Measurements from ENCODE around the gene DOCK2.

DNA sequence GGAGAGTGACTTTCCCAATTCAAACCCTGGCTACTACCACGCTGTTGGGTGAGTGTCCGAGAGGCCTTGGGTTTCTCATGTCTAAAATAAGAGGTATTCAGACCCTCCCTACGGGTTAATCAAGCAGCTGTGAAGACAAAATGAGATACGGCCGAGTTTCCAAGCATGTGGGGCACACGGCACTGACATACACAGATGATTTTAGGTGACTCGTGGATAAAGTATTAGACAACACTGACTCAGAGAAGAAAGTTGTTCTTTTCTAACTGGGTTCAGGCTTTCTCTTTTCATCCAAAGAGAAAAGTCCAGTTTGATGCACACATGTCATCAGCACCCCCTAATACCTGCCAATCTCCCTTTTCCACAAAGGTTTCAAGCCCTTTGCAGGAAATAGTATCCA lies 484.2 kb downstream of the DOCK2 start:
- TF ChIP-seq POLR2A (IDR thresholded peaks at IDR 0.05; ENCODE audit: low read depth, low read length) (no peak), EZH2 (IDR thresholded peaks at IDR 0.05; ENCODE audit: borderline replicate concordance, low read depth, low read length, severe bottlenecking) (no peak), POLR2AphosphoS5 (IDR thresholded peaks at IDR 0.05; ENCODE audit: insufficient read depth, low read depth, low read length) (no peak), FOS (IDR thresholded peaks at IDR 0.05; ENCODE audit: borderline replicate concordance, insufficient read depth, low read length) (peak; percentile 77), JUN (IDR thresholded peaks at IDR 0.05; ENCODE audit: borderline replicate concordance, insufficient read depth, insufficient read length, low read depth) (no peak), MYC (IDR thresholded peaks at IDR 0.05; ENCODE audit: low read depth, low read length) (no peak), GATA2 (IDR thresholded peaks at IDR 0.05; ENCODE audit: insufficient read depth, insufficient read length, low read depth, low read length) (no peak)
- TF ChIP-seq, protein P1, sequence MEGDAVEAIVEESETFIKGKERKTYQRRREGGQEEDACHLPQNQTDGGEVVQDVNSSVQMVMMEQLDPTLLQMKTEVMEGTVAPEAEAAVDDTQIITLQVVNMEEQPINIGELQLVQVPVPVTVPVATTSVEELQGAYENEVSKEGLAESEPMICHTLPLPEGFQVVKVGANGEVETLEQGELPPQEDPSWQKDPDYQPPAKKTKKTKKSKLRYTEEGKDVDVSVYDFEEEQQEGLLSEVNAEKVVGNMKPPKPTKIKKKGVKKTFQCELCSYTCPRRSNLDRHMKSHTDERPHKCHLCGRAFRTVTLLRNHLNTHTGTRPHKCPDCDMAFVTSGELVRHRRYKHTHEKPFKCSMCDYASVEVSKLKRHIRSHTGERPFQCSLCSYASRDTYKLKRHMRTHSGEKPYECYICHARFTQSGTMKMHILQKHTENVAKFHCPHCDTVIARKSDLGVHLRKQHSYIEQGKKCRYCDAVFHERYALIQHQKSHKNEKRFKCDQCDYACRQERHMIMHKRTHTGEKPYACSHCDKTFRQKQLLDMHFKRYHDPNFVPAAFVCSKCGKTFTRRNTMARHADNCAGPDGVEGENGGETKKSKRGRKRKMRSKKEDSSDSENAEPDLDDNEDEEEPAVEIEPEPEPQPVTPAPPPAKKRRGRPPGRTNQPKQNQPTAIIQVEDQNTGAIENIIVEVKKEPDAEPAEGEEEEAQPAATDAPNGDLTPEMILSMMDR (IDR thresholded peaks at IDR 0.05; ENCODE audit: extremely low read depth in 1 of 2, insufficient read depth in 1 of 2, low read depth in 1 of 2, low read length in 2 of 2): no peak
- TF ChIP-seq, protein P2, sequence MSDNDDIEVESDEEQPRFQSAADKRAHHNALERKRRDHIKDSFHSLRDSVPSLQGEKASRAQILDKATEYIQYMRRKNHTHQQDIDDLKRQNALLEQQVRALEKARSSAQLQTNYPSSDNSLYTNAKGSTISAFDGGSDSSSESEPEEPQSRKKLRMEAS (IDR thresholded peaks at IDR 0.05; ENCODE audit: insufficient read depth, insufficient read length): no peak
